Measurements from ENCODE around the gene TMEM116.

The TMEM116 gene

GRCh38 chr12:111893287-111893686 is 119.7 kb downstream of the TMEM116 start:
- no peak for DNase-seq (ENCODE audit: low read depth)

GRCh38 chr12:111887926-111888745 is 124.8 kb downstream of the TMEM116 start:
- no peak for DNase-seq (ENCODE audit: low read depth)

GRCh38 chr12:111886662-111887545 is 126.1 kb downstream of the TMEM116 start:
- DNase-seq (ENCODE audit: low read depth): no peak

- DNase-seq (ENCODE audit: low read depth): no peak
Observed at GRCh38 chr12:111881716-111882115, 131.2 kb downstream of the TMEM116 start.

Measured in GM04504 (cell line).